C4-2B (cell line): ENCODE measurements around the gene F2.

ENCODE experiments used
- H3K27ac ChIP-seq: fragments of 450-650 bp; 2 replicates; pipeline ENCODE4 v1.5.1; 2017
- CTCF ChIP-seq: fragments of 450-650 bp; conservative IDR thresholded peaks from 2 replicates; pipeline ENCODE4 v1.5.1; 2017; ENCODE audit warnings: mild to moderate bottlenecking
- ZFX ChIP-seq: fragments of 450-650 bp; IDR thresholded peaks from 2 replicates; pipeline ENCODE4 v1.6.1; 2017

The F2 gene

DNA sequence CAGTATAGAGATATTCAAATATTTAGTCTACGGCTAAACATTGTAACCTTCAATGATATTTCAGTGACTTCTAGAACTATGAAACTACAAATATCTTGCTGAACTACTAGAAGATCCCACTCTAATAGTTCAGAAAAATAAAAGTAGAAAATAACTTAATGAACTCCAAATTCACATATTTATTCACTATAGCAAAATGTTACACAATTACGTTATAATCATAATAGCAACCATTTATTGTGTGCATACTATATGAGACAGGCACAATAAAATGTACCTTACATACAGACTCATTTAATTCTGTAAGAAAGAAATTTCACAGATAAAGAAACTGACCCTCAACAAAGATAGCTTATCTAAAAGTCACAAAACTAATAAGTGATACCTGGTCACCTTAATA is 57.9 kb downstream of the F2 start:
- no peak overlapping the region for H3K27ac ChIP-seq
- TF ChIP-seq CTCF (no peak), ZFX (no peak)

GRCh38 chr11:46778416-46778815 is 59.4 kb downstream of the F2 start:
- no peak overlapping the region for H3K27ac ChIP-seq

More at GRCh38 chr11:46778416-46778815, 59.4 kb downstream of the F2 start:
- TF ChIP-seq ZFX, result no peak
- no peak for TF ChIP-seq CTCF
